Right atrium auricular region (tissue), 2 donors: Measurements from ENCODE around the gene ZBTB43. TPM values are rescaled to one million over a fixed set of nuclear protein-coding genes. Genes with fewer than 3 reads are reported as not detected.
"Not testable (repeated sequence)": the region's sequence is repeated elsewhere in the genome, so short reads cannot be mapped to it uniquely, and the experiment has no call there.

Source experiments
- DNase-seq: peaks from one replicate; pipeline ENCODE4 v3.0.0-alpha.2; 2019; ENCODE audit warnings: low spot score
- H3K27ac ChIP-seq, 2 donors: fragments of 200-600 bp; sonication (generic); 1 replicate in 1 of 2; 2 replicates in 1 of 2; pipeline ENCODE4 v1.5.1; 2016 to 2019
- H3K27me3 ChIP-seq, 2 donors: fragments of 200-600 bp; sonication (generic); one replicate each; pipeline versions ENCODE4 v1.5.1 to v1.6.0; 2017 to 2019
- H3K36me3 ChIP-seq: fragments of 200-600 bp; sonication (generic); one replicate; pipeline ENCODE4 v1.5.1; 2016
- H3K4me1 ChIP-seq, 2 donors: fragments of 200-600 bp; sonication (generic); one replicate each; pipeline versions ENCODE4 v1.5.1 to v1.6.0; 2017 to 2019
- H3K4me3 ChIP-seq, 2 donors: fragments of 200-600 bp; sonication (generic); 1 replicate in 1 of 2; 2 replicates in 1 of 2; pipeline ENCODE4 v1.5.1; 2017 to 2019; ENCODE audit warnings: mild to moderate bottlenecking in 1 of 2, moderate library complexity in 1 of 2
- H3K9me3 ChIP-seq, 2 donors: fragments of 200-600 bp; sonication (generic); one replicate each; pipeline ENCODE4 v1.5.1; 2019
- total RNA-seq, 2 donors: library from RNA; depleted of rRNA; stranded (reverse); fragments of >200 nt; gene quantifications; one replicate each; pipeline ENCODE4 v1.1.0, GENCODE V29; 2016
- TF ChIP-seq, protein P1 (sequence below), 2 donors: fragments of 200-600 bp; sonication (generic); IDR thresholded peaks; one replicate each; pipeline ENCODE4 v1.5.1; 2019; ENCODE audit warnings: antibody characterized with exemption in 2 of 2

The ZBTB43 gene
- total RNA-seq, 2 donors from 2014 or later, result 11.8 to 15.1 TPM

DNA sequence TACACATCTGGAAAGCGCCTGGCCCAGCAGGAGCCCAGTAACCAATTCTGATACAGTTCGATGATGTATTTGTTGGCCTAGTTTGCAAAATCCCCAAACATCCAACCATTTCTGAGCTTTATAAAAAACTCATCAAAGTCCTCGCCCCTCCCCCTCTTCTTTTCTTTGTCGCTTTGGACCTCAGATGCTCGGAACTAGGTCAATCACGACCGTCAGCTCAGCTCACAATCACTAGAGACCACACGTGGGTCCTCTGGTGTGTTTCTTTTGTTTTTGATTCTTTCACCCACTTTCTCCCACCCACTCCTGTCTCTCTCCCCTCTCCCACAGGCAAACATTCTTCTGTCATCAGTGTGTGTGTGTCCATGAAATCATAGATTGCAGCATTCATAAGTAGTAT, 26.7 kb upstream of the ZBTB43 start:
- peaks cover 0 to 6% of the 10 kb centered on the region in 2 donors for H3K27me3 ChIP-seq
- H3K4me1 ChIP-seq, result peaks cover 0 to 8% of the 10 kb centered on the region in 2 donors
- H3K9me3 ChIP-seq, result no peaks in the 10 kb centered on the region
- DNase-seq, result no peak
- TF ChIP-seq, protein P1, sequence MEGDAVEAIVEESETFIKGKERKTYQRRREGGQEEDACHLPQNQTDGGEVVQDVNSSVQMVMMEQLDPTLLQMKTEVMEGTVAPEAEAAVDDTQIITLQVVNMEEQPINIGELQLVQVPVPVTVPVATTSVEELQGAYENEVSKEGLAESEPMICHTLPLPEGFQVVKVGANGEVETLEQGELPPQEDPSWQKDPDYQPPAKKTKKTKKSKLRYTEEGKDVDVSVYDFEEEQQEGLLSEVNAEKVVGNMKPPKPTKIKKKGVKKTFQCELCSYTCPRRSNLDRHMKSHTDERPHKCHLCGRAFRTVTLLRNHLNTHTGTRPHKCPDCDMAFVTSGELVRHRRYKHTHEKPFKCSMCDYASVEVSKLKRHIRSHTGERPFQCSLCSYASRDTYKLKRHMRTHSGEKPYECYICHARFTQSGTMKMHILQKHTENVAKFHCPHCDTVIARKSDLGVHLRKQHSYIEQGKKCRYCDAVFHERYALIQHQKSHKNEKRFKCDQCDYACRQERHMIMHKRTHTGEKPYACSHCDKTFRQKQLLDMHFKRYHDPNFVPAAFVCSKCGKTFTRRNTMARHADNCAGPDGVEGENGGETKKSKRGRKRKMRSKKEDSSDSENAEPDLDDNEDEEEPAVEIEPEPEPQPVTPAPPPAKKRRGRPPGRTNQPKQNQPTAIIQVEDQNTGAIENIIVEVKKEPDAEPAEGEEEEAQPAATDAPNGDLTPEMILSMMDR (IDR thresholded peaks at IDR 0.05), result no peak
- no peak overlapping the region for H3K4me3 ChIP-seq
- H3K27ac ChIP-seq, result no peak overlapping the region
- H3K36me3 ChIP-seq, result no peaks in the 10 kb centered on the region

DNA sequence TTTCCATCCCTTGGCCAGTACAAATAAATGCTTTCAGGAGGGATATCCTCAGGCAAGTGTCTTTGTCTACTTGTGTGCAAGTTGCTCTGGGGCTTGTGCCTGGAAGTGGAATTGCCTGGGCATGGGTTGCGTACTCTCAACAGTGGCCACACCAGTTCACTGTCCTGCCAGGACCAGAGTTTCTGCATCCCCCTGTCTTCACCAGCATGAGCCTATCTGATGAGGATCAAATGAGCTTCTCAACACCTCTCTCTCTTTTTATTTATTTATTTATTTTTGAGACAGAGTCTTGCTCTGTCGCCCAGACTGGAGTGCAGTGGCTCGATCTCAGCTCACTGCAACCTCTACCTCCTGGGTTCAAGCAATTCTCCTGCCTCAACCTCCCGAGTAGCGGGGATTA, 26.1 kb upstream of the ZBTB43 start:
- not testable (repeated sequence) for H3K27me3 ChIP-seq, H3K9me3 ChIP-seq, H3K4me3 ChIP-seq, H3K4me1 ChIP-seq, H3K36me3 ChIP-seq, DNase-seq, H3K27ac ChIP-seq

DNA sequence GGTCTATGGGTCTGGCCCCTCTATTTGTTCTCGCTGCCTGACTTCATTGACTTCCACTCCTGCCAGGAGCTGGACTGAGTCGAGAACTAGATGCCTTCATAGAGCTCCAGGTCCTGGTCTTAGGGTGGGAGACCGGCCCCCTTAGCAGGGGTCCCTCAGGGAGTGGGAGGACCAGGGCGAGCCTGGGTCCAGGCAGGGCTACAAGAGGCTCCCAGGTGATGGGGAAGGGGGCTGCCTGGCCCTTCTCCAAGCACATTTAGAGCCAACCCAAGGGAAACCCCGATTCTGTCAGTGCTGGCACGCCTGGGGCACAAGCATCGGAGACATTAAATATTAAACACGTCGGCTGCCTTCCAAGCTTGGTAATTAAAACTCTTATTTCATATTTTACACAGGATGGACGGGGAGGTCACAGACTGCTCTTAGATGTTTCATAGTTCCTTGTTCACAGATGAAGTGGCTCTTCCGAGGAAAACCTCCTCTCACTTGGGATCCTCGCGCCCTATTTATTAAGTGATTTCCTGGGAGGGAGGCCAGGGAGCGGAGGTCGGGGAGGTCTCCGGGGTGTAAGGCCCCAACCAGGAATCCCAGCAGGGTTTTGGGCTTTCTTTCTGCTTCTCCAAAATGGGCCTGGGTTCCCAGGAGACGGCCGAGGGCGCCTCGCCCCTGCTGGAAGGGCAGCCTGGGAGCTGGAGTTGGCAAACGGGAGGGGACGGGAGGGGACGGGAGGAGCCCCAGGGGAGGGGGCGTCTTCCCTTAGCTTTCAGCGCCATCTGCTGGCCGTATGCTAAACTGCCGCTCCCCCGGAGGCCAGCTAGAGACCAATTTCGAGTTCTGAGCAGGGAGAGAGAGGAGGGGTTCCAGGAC, 23.4 kb upstream of the ZBTB43 start:
- TF ChIP-seq, protein P1 (IDR thresholded peaks at IDR 0.05), result peak; percentile 80 to 97
- Histone ChIP-seq H3K27me3 (peaks cover 0 to 6% of the 10 kb centered on the region in 2 donors), H3K27ac (no peak overlapping the region), H3K4me3 (peak overlapping the region in 1 of 2 donors; percentile 24), H3K9me3 (no peaks in the 10 kb centered on the region), H3K36me3 (no peaks in the 10 kb centered on the region), H3K4me1 (peaks cover 0 to 8% of the 10 kb centered on the region in 2 donors)
- DNase-seq, result peak; percentile 81

DNA sequence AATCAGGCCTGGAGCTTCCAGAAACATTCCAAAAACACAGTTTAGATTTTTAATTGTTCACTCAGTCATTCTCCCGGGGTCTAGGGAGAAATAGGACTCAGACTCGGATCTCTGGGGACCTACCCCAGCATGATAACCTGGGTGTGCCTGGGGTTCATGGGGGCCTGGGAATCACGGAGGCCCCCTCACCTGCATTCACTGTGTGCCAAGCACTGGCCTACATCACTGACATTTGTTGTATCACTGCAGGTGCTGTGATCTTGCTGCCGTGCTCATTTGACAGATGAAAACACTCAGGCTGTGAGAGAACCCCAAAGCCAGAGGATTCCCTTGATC, 22.8 kb upstream of the ZBTB43 start:
- Histone ChIP-seq H3K36me3 (no peaks in the 10 kb centered on the region), H3K9me3 (no peaks in the 10 kb centered on the region), H3K4me3 (no peak overlapping the region), H3K27ac (no peak overlapping the region), H3K27me3 (peaks cover 0 to 6% of the 10 kb centered on the region in 2 donors), H3K4me1 (peaks cover 0 to 8% of the 10 kb centered on the region in 2 donors)
- TF ChIP-seq, protein P1 (IDR thresholded peaks at IDR 0.05), result no peak
- DNase-seq, result no peak

DNA sequence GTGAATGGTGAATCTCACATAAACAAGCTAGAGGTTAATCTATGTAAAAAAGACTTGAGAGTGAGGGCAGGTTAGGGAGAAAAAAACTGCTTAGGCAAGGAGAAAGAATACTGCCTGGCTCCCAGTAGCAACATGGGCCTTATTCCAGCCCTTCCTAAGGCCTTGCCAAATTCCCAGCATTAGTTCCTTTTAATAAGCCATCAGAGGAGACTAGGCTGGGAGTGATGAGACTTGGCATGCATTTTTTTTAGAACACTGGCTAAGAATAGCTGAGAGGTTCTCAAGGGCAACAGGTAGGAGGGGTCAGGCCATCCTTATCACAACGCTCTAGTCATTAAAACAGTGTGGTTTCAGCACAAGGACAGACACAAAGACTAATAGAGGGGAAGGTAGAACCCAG, 20.9 kb upstream of the ZBTB43 start:
- TF ChIP-seq, protein P1 (IDR thresholded peaks at IDR 0.05), result no peak
- Histone ChIP-seq H3K27me3 (no peaks in the 10 kb centered on the region), H3K4me3 (no peak overlapping the region), H3K36me3 (no peaks in the 10 kb centered on the region), H3K4me1 (peaks cover 0 to 8% of the 10 kb centered on the region in 2 donors), H3K9me3 (no peaks in the 10 kb centered on the region), H3K27ac (no peak overlapping the region)
- no peak for DNase-seq

DNA sequence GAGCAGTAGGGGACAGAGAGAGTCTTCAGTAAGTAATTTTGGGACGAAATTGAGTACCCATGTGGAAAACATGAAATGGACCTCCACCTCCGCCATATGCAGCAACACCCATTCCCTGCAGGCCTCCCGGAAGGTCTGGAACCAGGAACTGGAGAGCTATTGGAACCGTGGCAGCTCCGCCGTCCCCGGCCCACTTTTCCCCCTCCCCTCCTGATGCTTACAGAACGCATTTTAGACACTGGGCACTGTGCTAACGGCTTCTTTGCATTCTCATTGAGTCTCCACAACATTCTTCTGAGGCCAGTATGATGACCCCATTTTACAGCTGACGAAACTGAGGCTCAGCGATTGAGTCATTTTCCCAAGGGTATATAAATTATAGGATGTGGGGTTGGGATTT, 20.4 kb upstream of the ZBTB43 start:
- Histone ChIP-seq H3K4me1 (peaks cover 0 to 8% of the 10 kb centered on the region in 2 donors), H3K9me3 (no peaks in the 10 kb centered on the region), H3K36me3 (no peaks in the 10 kb centered on the region), H3K4me3 (no peak overlapping the region), H3K27me3 (no peaks in the 10 kb centered on the region), H3K27ac (no peak overlapping the region)
- TF ChIP-seq, protein P1 (IDR thresholded peaks at IDR 0.05), result no peak
- no peak for DNase-seq

DNA sequence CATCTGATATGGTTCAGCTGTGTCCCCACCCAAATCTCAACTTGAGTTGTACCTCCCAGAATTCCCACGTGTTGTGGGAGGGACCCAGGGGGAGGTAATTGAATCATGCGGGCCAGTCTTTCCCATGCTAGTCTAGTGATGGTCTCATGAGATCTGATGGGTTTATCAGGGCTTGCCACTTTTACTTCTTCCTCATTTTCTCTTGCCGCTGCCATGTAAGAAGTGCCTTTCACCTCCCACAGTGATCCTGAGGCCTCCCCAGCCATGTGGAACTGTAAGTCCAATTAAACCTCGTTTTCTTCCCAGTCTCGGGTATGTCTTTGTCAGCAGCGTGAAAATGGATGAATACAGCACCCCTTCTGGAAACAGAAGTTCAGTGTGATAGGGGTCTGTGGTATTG, 20.0 kb upstream of the ZBTB43 start:
- H3K4me3 ChIP-seq, DNase-seq, H3K27me3 ChIP-seq, H3K4me1 ChIP-seq, H3K36me3 ChIP-seq, H3K27ac ChIP-seq, H3K9me3 ChIP-seq: not testable (repeated sequence)
